ENCODE data around the gene GNAQ. TPM values are rescaled to one million over a fixed set of nuclear protein-coding genes. Genes with fewer than 3 reads are reported as not detected.

Gene GNAQ
- polyA plus RNA-seq, 1 of the 3 experiments (the other 2 are of a cell fraction): 20.9 TPM

DNA sequence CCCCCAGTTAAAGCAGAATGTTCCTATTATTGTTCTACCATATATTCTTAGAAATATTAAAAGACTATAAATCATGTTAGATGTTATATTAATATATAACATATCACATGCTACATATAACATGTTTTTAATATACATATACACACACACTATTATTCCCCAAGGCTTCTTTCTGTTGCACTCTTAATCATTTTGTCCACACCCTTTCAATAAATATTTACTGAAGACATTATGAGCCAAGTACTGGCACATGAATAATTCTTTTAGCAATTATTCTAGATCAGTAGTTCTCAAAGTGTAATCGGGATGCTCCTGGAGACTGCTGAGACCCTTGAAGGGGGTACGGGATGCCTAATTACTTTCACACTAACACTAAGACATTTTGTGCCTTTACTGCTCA lies 143.9 kb downstream of the GNAQ start:
- Histone ChIP-seq H3K9ac (no peak overlapping the region), H3F3A (replicated peaks; ENCODE audit: insufficient read depth) (peaks cover 5% of the 10 kb centered on the region), H3K4me2 (no peak overlapping the region), H4K20me1 (ENCODE audit: insufficient read depth) (no peaks in the 10 kb centered on the region; the same call in 1 of the 2 replicates), H3K9me2 (no peaks in the 10 kb centered on the region), H3K9me3 (no peaks in the 10 kb centered on the region), H3K79me2 (ENCODE audit: insufficient read depth) (peaks cover 27% of the 10 kb centered on the region; the same call in 1 of the 2 replicates), H3K4me3 (ENCODE audit: low read depth in 2 of 2, low read length in 1 of 2) (no peak overlapping the region), H3K4me1 (ENCODE audit: control insufficient read depth in 1 of 2, insufficient read depth in 2 of 2, low read depth in 1 of 2, low read length in 1 of 2) (peaks cover 14 to 21% of the 10 kb centered on the region in 2 experiments; a peak in 3 of 4 replicates), H3K36me3 (replicated peaks in 1 of 2; ENCODE audit: control insufficient read depth in 1 of 2, insufficient read depth in 2 of 2, low read length in 1 of 2) (no peaks in the 10 kb centered on the region), H2AFZ (ENCODE audit: low read depth) (no peak overlapping the region), H3K27ac (ENCODE audit: low read depth in 2 of 2, low read length in 1 of 2) (no peak overlapping the region), H3K27me3 (ENCODE audit: insufficient read depth) (no peaks in the 10 kb centered on the region)
- CTCF ChIA-PET: interaction anchor here (0.6 to 1.4 kb wide), 2 partner anchors 9 to 46 kb away, joined by 3 read pairs; no protein-coding TSS in a partner anchor
- DNase-seq: no peak
- POLR2A ChIA-PET: no interaction called here
- 84% methylated on average over 2 of the region's 2 CpGs for WGBS (ENCODE audit: low lambda C conversion rate)
- TF ChIP-seq TCF12 (IDR thresholded peaks at IDR 0.05) (no peak), FOSL2 (IDR thresholded peaks at IDR 0.05; ENCODE audit: borderline replicate concordance, low read depth) (no peak), TEAD4 (IDR thresholded peaks at IDR 0.05; ENCODE audit: borderline replicate concordance, insufficient read depth) (no peak), RFX5 (IDR thresholded peaks at IDR 0.05; ENCODE audit: low read length) (no peak), YY1 (IDR thresholded peaks at IDR 0.05; ENCODE audit: low read depth) (no peak), POLR2AphosphoS5 (IDR thresholded peaks at IDR 0.05; ENCODE audit: low read depth, low read length) (no peak), GABPA (IDR thresholded peaks at IDR 0.05; ENCODE audit: low read depth) (no peak), JUND (IDR thresholded peaks at IDR 0.05) (no peak), CHD2 (IDR thresholded peaks at IDR 0.05; ENCODE audit: low read length, partially characterized antibody) (no peak)
- TF ChIP-seq, protein P1, sequence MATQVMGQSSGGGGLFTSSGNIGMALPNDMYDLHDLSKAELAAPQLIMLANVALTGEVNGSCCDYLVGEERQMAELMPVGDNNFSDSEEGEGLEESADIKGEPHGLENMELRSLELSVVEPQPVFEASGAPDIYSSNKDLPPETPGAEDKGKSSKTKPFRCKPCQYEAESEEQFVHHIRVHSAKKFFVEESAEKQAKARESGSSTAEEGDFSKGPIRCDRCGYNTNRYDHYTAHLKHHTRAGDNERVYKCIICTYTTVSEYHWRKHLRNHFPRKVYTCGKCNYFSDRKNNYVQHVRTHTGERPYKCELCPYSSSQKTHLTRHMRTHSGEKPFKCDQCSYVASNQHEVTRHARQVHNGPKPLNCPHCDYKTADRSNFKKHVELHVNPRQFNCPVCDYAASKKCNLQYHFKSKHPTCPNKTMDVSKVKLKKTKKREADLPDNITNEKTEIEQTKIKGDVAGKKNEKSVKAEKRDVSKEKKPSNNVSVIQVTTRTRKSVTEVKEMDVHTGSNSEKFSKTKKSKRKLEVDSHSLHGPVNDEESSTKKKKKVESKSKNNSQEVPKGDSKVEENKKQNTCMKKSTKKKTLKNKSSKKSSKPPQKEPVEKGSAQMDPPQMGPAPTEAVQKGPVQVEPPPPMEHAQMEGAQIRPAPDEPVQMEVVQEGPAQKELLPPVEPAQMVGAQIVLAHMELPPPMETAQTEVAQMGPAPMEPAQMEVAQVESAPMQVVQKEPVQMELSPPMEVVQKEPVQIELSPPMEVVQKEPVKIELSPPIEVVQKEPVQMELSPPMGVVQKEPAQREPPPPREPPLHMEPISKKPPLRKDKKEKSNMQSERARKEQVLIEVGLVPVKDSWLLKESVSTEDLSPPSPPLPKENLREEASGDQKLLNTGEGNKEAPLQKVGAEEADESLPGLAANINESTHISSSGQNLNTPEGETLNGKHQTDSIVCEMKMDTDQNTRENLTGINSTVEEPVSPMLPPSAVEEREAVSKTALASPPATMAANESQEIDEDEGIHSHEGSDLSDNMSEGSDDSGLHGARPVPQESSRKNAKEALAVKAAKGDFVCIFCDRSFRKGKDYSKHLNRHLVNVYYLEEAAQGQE (IDR thresholded peaks at IDR 0.05; ENCODE audit: low read depth, low read length): no peak
- TF ChIP-seq, protein P2, sequence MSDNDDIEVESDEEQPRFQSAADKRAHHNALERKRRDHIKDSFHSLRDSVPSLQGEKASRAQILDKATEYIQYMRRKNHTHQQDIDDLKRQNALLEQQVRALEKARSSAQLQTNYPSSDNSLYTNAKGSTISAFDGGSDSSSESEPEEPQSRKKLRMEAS (IDR thresholded peaks at IDR 0.05; ENCODE audit: low read depth): no peak
- TF ChIP-seq, protein P3, sequence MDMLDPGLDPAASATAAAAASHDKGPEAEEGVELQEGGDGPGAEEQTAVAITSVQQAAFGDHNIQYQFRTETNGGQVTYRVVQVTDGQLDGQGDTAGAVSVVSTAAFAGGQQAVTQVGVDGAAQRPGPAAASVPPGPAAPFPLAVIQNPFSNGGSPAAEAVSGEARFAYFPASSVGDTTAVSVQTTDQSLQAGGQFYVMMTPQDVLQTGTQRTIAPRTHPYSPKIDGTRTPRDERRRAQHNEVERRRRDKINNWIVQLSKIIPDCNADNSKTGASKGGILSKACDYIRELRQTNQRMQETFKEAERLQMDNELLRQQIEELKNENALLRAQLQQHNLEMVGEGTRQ (IDR thresholded peaks at IDR 0.05; ENCODE audit: borderline replicate concordance, low read depth, low read length): no peak

DNA sequence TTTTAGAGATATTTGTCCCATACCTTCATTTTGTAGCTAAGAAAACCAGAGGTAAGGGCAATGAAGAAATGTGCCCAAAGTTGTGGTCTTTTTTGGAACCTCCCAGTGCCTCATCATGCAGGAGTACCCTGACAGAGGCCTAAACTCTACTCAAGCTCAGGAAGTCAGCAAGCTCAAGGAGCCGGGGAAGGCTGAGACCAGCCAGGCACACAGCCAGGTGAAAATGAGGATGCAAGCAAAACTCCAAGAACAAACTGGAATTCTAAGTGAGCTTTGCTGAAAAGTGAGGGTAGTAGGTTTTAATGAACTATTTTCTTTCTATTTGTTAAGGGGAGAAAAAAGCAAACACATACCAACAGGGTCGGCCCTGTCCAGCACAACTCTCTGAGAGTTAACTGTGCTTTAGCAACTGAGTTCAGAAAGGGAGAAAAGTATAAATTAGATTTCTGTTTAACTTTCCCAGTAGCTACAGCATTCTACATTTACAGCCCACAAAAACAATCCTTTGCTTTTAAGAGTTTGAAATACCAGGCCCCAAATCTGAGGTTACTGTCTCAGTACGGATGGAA lies 146.4 kb downstream of the GNAQ start:
- Histone ChIP-seq H3K4me2 (no peak overlapping the region; the same call in 1 of the 2 replicates), H3K27me3 (ENCODE audit: insufficient read depth) (no peaks in the 10 kb centered on the region), H3K4me3 (ENCODE audit: low read depth in 2 of 2, low read length in 1 of 2) (no peak overlapping the region), H3K9me2 (no peaks in the 10 kb centered on the region), H3K36me3 (replicated peaks in 1 of 2; ENCODE audit: control insufficient read depth in 1 of 2, insufficient read depth in 2 of 2, low read length in 1 of 2) (no peaks in the 10 kb centered on the region), H2AFZ (ENCODE audit: low read depth) (no peak overlapping the region), H3K4me1 (ENCODE audit: control insufficient read depth in 1 of 2, insufficient read depth in 2 of 2, low read depth in 1 of 2, low read length in 1 of 2) (peaks cover 14 to 25% of the 10 kb centered on the region in 2 experiments; a peak in 3 of 4 replicates), H4K20me1 (ENCODE audit: insufficient read depth) (no peaks in the 10 kb centered on the region; the same call in 1 of the 2 replicates), H3K79me2 (ENCODE audit: insufficient read depth) (peaks cover 40% of the 10 kb centered on the region; the same call in 1 of the 2 replicates), H3K9me3 (no peaks in the 10 kb centered on the region), H3K27ac (ENCODE audit: low read depth in 2 of 2, low read length in 1 of 2) (no peak overlapping the region), H3K9ac (no peak overlapping the region), H3F3A (replicated peaks; ENCODE audit: insufficient read depth) (peaks cover 9% of the 10 kb centered on the region)
- POLR2A ChIA-PET: no interaction called here
- CTCF ChIA-PET: interaction anchor here (0.6 to 2.2 kb wide), 4 partner anchors 7 to 722 kb away, joined by 3 to 14 read pairs (median 4); no protein-coding TSS in a partner anchor
- no peak for DNase-seq
- TF ChIP-seq, protein P1 (IDR thresholded peaks at IDR 0.05; ENCODE audit: low read depth, low read length): peak; percentile 85
- TF ChIP-seq ELF1 (IDR thresholded peaks at IDR 0.05): no peak
- 99% methylated on average over 3 of the region's 3 CpGs for WGBS (ENCODE audit: low lambda C conversion rate)

Data from SK-N-SH (cell line).